Stimulated activated CD4-positive, alpha-beta T cell treated with anti-CD3 and anti-CD28 coated beads, TNF-alpha, amount 100 ng/mL, for 1 hour (primary cell): ENCODE measurements around the gene FAM240B.

Experiments used
- DNase-seq, 3 donors: peaks; one replicate each; pipeline ENCODE4 v3.0.0-alpha.2; 2020; ENCODE audit warnings: low read depth in 3 of 3, low spot score in 1 of 3

FAM240B gene

DNA sequence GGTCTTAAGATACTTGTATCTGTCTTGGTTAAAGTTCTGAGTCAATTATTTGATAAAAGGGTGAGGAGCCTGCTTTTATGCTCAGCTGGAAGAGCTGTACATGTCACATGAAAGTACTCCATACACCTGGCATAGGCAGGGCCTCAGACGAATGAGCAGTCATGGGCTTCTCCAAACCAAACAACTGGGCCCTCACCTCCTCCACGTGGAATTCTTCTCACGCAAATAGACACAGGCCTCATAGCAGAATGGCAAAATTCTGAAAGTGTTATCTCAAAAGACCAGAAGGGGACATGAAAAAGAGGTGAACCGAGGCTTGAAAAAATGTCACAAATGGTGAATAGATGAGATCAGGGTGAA is 48.6 kb downstream of the FAM240B start:
- DNase-seq = no peak

DNA sequence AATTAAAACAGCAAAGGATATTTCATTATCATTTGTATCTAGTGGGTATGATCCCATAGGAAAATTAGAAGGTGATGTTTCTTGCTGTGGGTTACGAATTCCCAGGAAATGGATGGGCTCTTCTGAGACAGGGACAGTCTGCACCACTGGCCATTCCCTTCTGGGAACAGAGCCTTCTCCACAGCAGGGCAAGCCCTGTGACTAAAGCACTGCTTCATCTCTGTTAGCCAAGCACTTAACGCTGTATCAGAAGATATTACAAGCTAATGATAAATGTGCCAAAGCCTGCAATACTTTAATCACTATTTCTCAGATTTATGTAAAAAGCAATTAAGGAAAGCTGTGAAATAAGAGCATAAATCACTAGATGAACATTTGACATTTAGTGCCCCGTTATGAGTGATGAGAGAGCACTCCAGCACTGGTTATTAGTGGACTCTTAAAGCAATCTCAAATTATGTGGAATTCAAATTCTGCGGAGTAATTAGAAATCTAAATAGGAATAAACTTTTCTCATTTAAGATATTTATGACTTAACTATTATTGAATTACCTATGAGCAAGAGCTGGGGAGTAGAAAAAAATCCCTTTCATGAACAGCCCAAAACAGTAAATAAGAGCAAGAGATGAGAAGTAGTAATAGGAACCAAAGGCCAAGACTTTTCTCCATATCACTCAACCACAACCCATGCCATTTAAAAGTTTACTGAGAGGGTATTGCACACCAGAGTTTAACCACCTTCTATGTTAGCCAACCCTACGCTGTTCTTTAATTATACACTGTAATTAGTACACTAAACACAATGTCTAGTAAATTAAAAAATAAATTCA is 49.2 kb downstream of the FAM240B start:
- DNase-seq = no peak

GRCh38 chr9:38668791-38669466 is 51.0 kb downstream of the FAM240B start:
- no peak for DNase-seq

DNA sequence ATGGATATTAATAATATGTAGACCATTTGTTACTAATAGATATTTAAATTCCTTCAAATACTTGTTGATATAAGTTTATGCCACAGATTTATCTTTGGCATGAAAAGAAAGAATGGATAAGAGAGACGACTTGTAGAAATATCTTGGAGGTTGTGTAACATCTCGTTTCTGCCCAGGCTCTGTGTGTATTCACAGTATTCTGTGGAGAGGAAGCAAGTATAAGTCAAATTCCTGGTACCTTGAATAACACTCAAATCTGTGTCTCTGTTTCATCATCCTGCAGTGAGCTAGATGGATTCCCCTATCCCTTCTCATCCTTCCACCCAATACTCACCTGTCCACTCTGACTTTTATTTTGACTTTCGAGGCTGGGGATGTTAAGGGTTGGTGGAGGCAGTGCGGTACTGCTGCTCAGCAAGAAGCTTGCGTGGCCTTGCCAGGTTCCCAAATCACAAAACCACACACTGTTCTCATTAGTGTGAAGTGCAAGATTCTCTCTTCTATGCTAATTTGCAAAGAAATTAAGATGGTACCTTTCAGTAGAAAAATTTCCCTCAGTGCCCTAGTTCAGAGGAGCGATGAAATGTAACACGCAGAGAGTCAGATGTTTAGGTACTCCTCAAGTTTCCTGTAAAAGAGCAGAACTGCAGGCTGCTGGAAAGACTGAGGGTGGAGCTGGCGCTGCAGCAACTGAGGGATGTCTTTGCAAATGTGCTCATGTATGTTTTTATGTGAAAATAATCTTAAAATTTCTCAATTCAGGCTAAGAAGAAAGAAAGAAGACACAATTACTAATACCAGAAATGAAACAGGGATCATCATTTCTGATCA is 57.0 kb downstream of the FAM240B start:
- no peak for DNase-seq

DNA sequence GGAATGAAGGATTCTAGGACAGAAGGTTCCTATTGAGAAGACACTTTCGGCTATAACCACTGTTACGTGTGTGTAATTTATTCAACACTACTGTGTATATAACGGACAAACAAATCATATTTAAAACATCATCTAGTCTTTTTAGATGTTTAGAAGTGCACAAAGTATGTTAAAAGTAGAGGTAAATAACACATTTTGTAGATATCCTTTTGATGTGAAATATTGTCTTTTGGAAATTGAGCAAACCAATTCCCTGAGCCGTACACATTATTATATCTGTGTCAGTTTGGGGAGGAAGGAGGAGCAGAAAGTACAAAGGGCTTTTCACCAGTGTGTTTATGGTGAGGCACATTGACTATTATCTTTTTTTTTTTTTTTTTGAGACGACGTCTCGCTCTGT is 60.4 kb downstream of the FAM240B start:
- no peak for DNase-seq

- DNase-seq = no peak
These were observed 63.0 kb downstream of the FAM240B start for GRCh38 chr9:38656896-38657295.

- no peak for DNase-seq
These were observed 67.4 kb downstream of the FAM240B start for GRCh38 chr9:38652486-38652885.

DNA sequence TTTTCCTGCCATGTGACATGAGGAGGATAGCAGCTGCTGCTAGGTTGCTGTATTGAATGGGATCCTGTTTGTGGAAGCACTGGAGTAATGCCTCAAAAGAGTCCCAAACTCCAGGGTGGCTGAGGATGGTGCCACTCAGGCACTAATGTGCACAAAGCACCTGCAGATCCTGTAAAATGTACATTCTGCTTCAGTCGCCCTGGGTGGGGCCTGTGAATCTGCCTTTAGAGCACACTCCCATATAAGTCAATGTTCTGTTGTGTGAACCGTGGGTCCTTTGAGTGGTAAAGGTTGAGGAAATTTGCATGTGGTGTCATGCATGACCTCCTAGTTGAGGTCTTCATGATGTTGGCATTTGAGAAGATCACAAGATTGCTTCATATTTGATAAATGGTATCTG is 67.9 kb downstream of the FAM240B start:
- no peak for DNase-seq

DNA sequence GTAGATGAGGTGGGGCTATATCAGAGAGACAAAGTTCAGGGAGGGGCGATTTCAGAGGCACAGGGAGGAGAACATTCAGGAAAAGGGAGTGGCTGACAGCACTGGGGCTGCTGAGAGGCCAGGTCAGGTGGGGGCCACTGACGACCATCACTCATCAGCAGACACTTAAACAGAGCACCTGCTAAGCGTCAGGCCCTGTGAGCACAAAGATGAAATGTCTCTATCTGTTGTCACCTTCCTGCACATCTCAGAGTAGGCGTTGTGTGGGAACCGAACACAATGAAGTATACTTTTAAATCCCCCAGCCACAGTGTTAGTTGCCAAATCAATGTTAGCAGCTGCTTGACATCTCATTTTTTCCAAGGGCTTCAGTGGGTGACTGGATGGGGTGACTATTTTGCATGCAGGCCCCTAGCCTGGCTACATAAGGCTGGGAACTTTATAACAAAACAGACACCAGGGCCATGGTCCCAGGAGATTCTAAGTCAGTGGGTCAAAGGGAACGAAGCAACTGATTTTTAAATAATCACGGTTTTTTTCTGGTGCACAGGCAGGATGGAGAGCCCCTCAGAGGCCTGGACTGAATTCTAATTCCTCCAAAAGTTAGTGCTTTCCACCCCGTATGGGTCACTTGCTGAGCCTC is 68.4 kb downstream of the FAM240B start:
- DNase-seq = no peak

DNA sequence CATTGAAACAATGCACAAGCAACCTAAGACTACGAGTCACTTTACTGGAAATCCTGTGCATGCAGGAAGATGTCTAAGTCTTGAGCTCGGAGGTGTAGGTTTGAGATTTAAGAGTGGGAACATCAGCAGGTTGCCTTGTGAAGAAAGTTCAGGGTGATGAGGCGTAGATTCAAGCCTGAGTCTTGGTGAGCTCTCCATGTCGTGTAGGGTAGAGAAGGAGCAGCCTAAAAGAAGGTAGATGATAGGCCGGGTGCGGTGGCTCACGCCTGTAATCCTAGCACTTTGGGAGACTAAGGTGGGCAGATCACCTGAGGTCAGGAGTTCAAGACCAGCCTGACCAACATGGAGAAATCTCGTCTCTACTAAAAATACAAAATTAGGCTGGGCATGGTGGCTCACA is 69.4 kb downstream of the FAM240B start:
- DNase-seq = no peak

- DNase-seq = no peak
These were observed 70.1 kb downstream of the FAM240B start for GRCh38 chr9:38649731-38650363.

DNA sequence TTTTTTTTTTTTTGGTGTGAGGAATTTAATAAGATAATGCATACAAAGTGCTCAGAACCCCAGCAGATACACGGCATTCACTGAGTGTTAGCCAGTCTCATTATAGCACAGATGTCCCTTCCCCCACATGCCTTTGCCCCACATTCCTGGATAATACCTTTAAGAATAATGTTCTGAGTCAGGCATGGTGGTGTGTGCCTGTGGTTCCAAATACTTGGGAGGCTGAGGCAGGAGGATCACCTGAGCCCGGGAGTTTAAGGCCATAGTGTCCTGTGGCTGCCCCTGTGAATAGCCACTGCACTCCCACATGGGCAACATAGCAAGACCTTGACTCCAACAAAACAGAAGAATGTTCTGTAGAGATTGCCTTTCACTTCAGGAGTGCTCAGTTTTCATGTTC is 75.3 kb downstream of the FAM240B start:
- DNase-seq = no peak
